GM13977 (cell line): ENCODE results near the gene CLTRN.

ENCODE experiments used
- DNase-seq: peaks from one replicate; pipeline ENCODE4 v3.0.0; 2012; ENCODE audit warnings: low spot score
- CTCF ChIP-seq: IDR thresholded peaks from 2 replicates; pipeline ENCODE4 v1.5.1; 2012; ENCODE audit warnings: mild to moderate bottlenecking, control low read depth; ENCODE audit not compliant: insufficient read depth; ENCODE audit errors: extremely low read depth, missing control alignments
- in situ Hi-C: fragments of 300-500 bp; cut with MboI; formaldehyde crosslinking; loops from one replicate; pipeline ENCODE4 v1.12.0; 2022; ENCODE audit warnings: low sequenced_read_pairs, low pct_unique_long_range_greater_than_20kb, mixed read lengths, inconsistent platforms; ENCODE audit not compliant: unreplicated experiment

The CLTRN gene

GRCh38 chrX:15646543-15646942 is 18.1 kb downstream of the CLTRN start:
- DNase-seq = no peak
- no peak for TF ChIP-seq CTCF
- in situ Hi-C loops = no loop called here

- DNase-seq = no peak
- no peak for TF ChIP-seq CTCF
- in situ Hi-C loops = no loop called here
These were observed 18.6 kb downstream of the CLTRN start for GRCh38 chrX:15646031-15646430.

GRCh38 chrX:15645266-15645665 is 19.3 kb downstream of the CLTRN start:
- in situ Hi-C loops = no loop called here
- DNase-seq = no peak
- TF ChIP-seq CTCF = no peak

- TF ChIP-seq CTCF = no peak
- in situ Hi-C loops = no loop called here
These were observed 20.1 kb downstream of the CLTRN start for GRCh38 chrX:15644560-15644872.

GRCh38 chrX:15643786-15644559 is 20.6 kb downstream of the CLTRN start:
- DNase-seq = no peak
- in situ Hi-C loops = no loop called here
- TF ChIP-seq CTCF = no peak

More at GRCh38 chrX:15644560-15644872, 20.1 kb downstream of the CLTRN start:
- DNase-seq = no peak

GRCh38 chrX:15631637-15632036 is 33.0 kb downstream of the CLTRN start:
- no peak for TF ChIP-seq CTCF
- DNase-seq = no peak
- in situ Hi-C loops = no loop called here
